H1 (cell line): ENCODE data around the gene LLPH. TPM values are rescaled to one million over a fixed set of nuclear protein-coding genes. Genes with fewer than 3 reads are reported as not detected.

ENCODE experiments used
- CTCF ChIA-PET: fragments of 300-600 bp; sonication (Branson Sonifier 250); formaldehyde crosslinking; loops from one replicate; lab custom pipeline; 2021; ENCODE audit not compliant: partially characterized antibody; lab: Charles Lee
- POLR2A ChIA-PET: fragments of 300-600 bp; sonication (Branson Sonifier 250); formaldehyde crosslinking; loops from one replicate; lab custom pipeline; 2021; ENCODE audit warnings: inconsistent platforms; ENCODE audit not compliant: partially characterized antibody; lab: Charles Lee
- DNase-seq, 2 experiments: peaks; one replicate each; pipeline versions ENCODE4 v3.0.0 to v3.0.0-alpha.2; 2010 to 2022; ENCODE audit warnings: low spot score in 2 of 2, low read depth in 1 of 2, mixed read lengths in 1 of 2
- FAIRE-seq: peaks from 2 replicates; lab custom pipeline; 2011; peaks lifted over from hg19 to GRCh38; lab: Jason Lieb, UNC
- H2AFZ ChIP-seq: 2 replicates; pipeline ENCODE4 v1.8.1; 2012; ENCODE audit warnings: low read length, inconsistent platforms
- H2AK5ac ChIP-seq: 2 replicates; pipeline ENCODE4 v1.6.1; 2013; ENCODE audit warnings: low read depth, low read length
- H2BK120ac ChIP-seq: replicated peaks from 2 replicates; pipeline ENCODE3; 2013; ENCODE audit warnings: low read depth, low read length, inconsistent platforms
- H2BK12ac ChIP-seq: 2 replicates; pipeline ENCODE4 v1.6.1; 2013; ENCODE audit warnings: low read depth, low read length
- H2BK15ac ChIP-seq: 2 replicates; pipeline ENCODE4 v1.6.1; 2013; ENCODE audit warnings: low read length
- H2BK20ac ChIP-seq: 2 replicates; pipeline ENCODE4 v1.6.1; 2013; ENCODE audit warnings: low read length
- H2BK5ac ChIP-seq: 2 replicates; pipeline ENCODE4 v1.6.1; 2013; ENCODE audit warnings: low read depth, low read length
- H3K14ac ChIP-seq: 2 replicates; pipeline ENCODE4 v1.6.1; 2013; ENCODE audit warnings: inconsistent platforms; ENCODE audit not compliant: insufficient read length
- H3K18ac ChIP-seq: 2 replicates; pipeline ENCODE4 v1.6.1; 2013; ENCODE audit warnings: low read length; ENCODE audit errors: extremely low read depth
- H3K23ac ChIP-seq: 2 replicates; pipeline ENCODE4 v1.6.1; 2013; ENCODE audit warnings: inconsistent platforms; ENCODE audit not compliant: insufficient read length
- H3K23me2 ChIP-seq: 2 replicates; pipeline ENCODE4 v1.6.1; 2013; ENCODE audit warnings: low read depth, low read length
- H3K27ac ChIP-seq: 2 replicates; pipeline ENCODE4 v1.6.1; 2011; ENCODE audit warnings: low read depth, low read length, inconsistent platforms
- H3K27me3 ChIP-seq, 4 experiments: replicated peaks in 1 of 4; 1 replicate in 1 of 4; 2 replicates in 3 of 4; pipeline versions ENCODE4 v1.6.1 to v1.8.1; 2011 to 2013; ENCODE audit warnings: low read length in 3 of 4, mild to moderate bottlenecking in 3 of 4, inconsistent platforms in 2 of 4, mixed read lengths in 2 of 4, moderate library complexity in 1 of 4; ENCODE audit not compliant: control insufficient read depth in 3 of 4, insufficient read depth in 3 of 4; ENCODE audit errors: extremely low read depth in 1 of 4
- H3K36me3 ChIP-seq, 4 experiments: 2 replicates each; pipeline versions ENCODE4 v1.6.1 to v1.8.1; 2011 to 2013; ENCODE audit warnings: mild to moderate bottlenecking in 4 of 4, low read length in 3 of 4, moderate library complexity in 2 of 4, control low read depth in 1 of 4, inconsistent platforms in 1 of 4; ENCODE audit not compliant: insufficient read depth in 4 of 4, control insufficient read depth in 2 of 4
- H3K4ac ChIP-seq: replicated peaks from 2 replicates; pipeline ENCODE3; 2013; ENCODE audit warnings: low read length, low read depth, mixed read lengths, inconsistent platforms; ENCODE audit not compliant: insufficient read length
- H3K4me1 ChIP-seq, 4 experiments: replicated peaks in 1 of 4; 1 replicate in 1 of 4; 2 replicates in 3 of 4; pipeline versions ENCODE4 v1.6.1 to v1.8.1; 2011 to 2013; ENCODE audit warnings: low read length in 3 of 4, inconsistent platforms in 2 of 4, mixed read lengths in 1 of 4; ENCODE audit not compliant: insufficient read depth in 4 of 4, control insufficient read depth in 3 of 4
- H3K4me2 ChIP-seq, 2 experiments: 2 replicates each; pipeline versions ENCODE4 v1.6.1 to v1.8.1; 2011 to 2013; ENCODE audit warnings: low read depth in 2 of 2, low read length in 2 of 2, control low read depth in 1 of 2, inconsistent platforms in 1 of 2, mild to moderate bottlenecking in 1 of 2; ENCODE audit not compliant: insufficient read depth in 1 of 2
- H3K4me3 ChIP-seq, 4 experiments: fragments of 200-600, 300-600 bp in 1 of 4; sonication (generic), shearing (Covaris generic), sonication (Bioruptor Twin) in 1 of 4; 2 replicates each; pipeline versions ENCODE4 v1.5.1 to v1.8.1; 2011 to 2016; ENCODE audit warnings: low read length in 4 of 4, low read depth in 3 of 4, control low read depth in 2 of 4, inconsistent platforms in 2 of 4, mild to moderate bottlenecking in 2 of 4, mixed read lengths in 1 of 4, moderate library complexity in 1 of 4; ENCODE audit not compliant: insufficient read depth in 2 of 4; ENCODE audit errors: extremely low read depth in 1 of 4
- H3K56ac ChIP-seq: replicated peaks from 2 replicates; pipeline ENCODE3; 2013; ENCODE audit warnings: low read depth, mild to moderate bottlenecking, mixed read lengths, low read length, inconsistent platforms; ENCODE audit not compliant: insufficient read length
- H3K79me1 ChIP-seq: 2 replicates; pipeline ENCODE4 v1.6.1; 2013; ENCODE audit warnings: low read depth, low read length, control low read depth
- H3K79me2 ChIP-seq, 2 experiments: 2 replicates each; pipeline versions ENCODE4 v1.6.1 to v1.8.1; 2012 to 2013; ENCODE audit warnings: low read length in 2 of 2, mild to moderate bottlenecking in 2 of 2, inconsistent platforms in 1 of 2; ENCODE audit not compliant: insufficient read depth in 2 of 2, control insufficient read depth in 1 of 2
- H3K9ac ChIP-seq, 4 experiments: replicated peaks in 1 of 4; 1 replicate in 1 of 4; 2 replicates in 3 of 4; pipeline versions ENCODE4 v1.6.1 to v1.8.1; 2011 to 2013; ENCODE audit warnings: low read depth in 3 of 4, low read length in 3 of 4, control low read depth in 2 of 4, mild to moderate bottlenecking in 2 of 4, moderate library complexity in 2 of 4, inconsistent platforms in 1 of 4; ENCODE audit errors: extremely low read depth in 1 of 4
- H3K9me3 ChIP-seq, 2 experiments: 2 replicates each; pipeline versions ENCODE4 v1.6.1 to v1.8.1; 2012 to 2013; ENCODE audit warnings: mild to moderate bottlenecking in 2 of 2, moderate library complexity in 2 of 2, control low read depth in 1 of 2, inconsistent platforms in 1 of 2, low read depth in 1 of 2, low read length in 1 of 2, mixed read lengths in 1 of 2; ENCODE audit not compliant: insufficient read depth in 2 of 2
- H4K20me1 ChIP-seq, 2 experiments: replicated peaks in 1 of 2; 2 replicates each; pipeline versions ENCODE3 to v1.8.1; 2011 to 2013; ENCODE audit warnings: inconsistent platforms in 2 of 2, low read length in 2 of 2, mild to moderate bottlenecking in 1 of 2; ENCODE audit not compliant: insufficient read depth in 2 of 2, control insufficient read depth in 1 of 2
- H4K5ac ChIP-seq: 2 replicates; pipeline ENCODE4 v1.6.1; 2013; ENCODE audit warnings: low read length, low read depth, mixed read lengths, inconsistent platforms; ENCODE audit not compliant: insufficient read length
- H4K8ac ChIP-seq: 2 replicates; pipeline ENCODE4 v1.8.0; 2013; ENCODE audit warnings: mild to moderate bottlenecking, moderate library complexity, low read length, inconsistent platforms; ENCODE audit not compliant: insufficient read depth; ENCODE audit errors: extremely low read depth
- H4K91ac ChIP-seq: replicated peaks from 2 replicates; pipeline ENCODE3; 2013; ENCODE audit warnings: low read length, mixed read lengths, inconsistent platforms; ENCODE audit not compliant: insufficient read length
- JUN ChIP-seq: IDR thresholded peaks from 2 replicates; pipeline ENCODE4 v1.6.1; 2011; ENCODE audit warnings: low read depth, mild to moderate bottlenecking, improper control_type of control experiment, low read length
- KDM1A ChIP-seq: fragments of 200-600, 300-600 bp; sonication (generic); IDR thresholded peaks from 2 replicates; pipeline ENCODE4 v1.7.1; 2016; ENCODE audit warnings: mild to moderate bottlenecking, low read length, borderline replicate concordance
- NRF1 ChIP-seq: IDR thresholded peaks from 2 replicates; pipeline ENCODE4 v1.6.1; 2011; ENCODE audit warnings: mild to moderate bottlenecking, low read depth, low read length, improper control_type of control experiment
- SIRT6 ChIP-seq: IDR thresholded peaks from one replicate; pipeline ENCODE4 v1.7.1; 2012; ENCODE audit warnings: low read length, inconsistent platforms
- SP1 ChIP-seq: IDR thresholded peaks from 2 replicates; pipeline ENCODE4 v1.6.1; 2011; ENCODE audit warnings: low read depth, low read length
- ZNF274 ChIP-seq: IDR thresholded peaks from 2 replicates; pipeline ENCODE4 v1.7.0; 2012; ENCODE audit warnings: low read length, borderline replicate concordance; ENCODE audit errors: extremely low read depth
- WGBS, 2 experiments: shearing (Covaris generic) in 1 of 2; methylation state at CpG; one replicate each; pipeline versions ENCODE4 v1.1.6 to v1.1.7; 2013 to 2015; ENCODE audit warnings: low lambda C conversion rate in 2 of 2, mixed read lengths in 2 of 2, inconsistent platforms in 1 of 2, low coverage in 1 of 2, missing lambda C conversion rate in 1 of 2; ENCODE audit not compliant: insufficient replicate concordance in 2 of 2, insufficient coverage in 1 of 2, insufficient read length in 1 of 2; ENCODE audit errors: extremely low coverage in 1 of 2, missing lambda C conversion rate in 1 of 2; 5-methylcytosine and 5-hydroxymethylcytosine counted together
- polyA plus RNA-seq, 7 experiments: library from polyadenylated mRNA; depleted of rRNA in 3 of 7; stranded (reverse) in 5 of 7; unstranded in 2 of 7; fragments of >200 nt in 5 of 7; fragments of 200-250 nt in 2 of 7; gene quantifications; 1 replicate in 5 of 7; 2 replicates in 1 of 7; 4 replicates in 1 of 7; pipeline versions ENCODE4 v1.2.1 to v1.2.3, GENCODE V29; 2011 to 2013; ENCODE audit warnings: missing spikeins in 2 of 7, mixed read lengths in 2 of 7
- total RNA-seq: library from RNA; stranded (reverse); fragmentation: NEBNext Ultra II Directional; extraction: Animal tissue kit (Norgen Biotek cat#: 25700); gene quantifications from 2 replicates; pipeline ENCODE4 v1.2.1, GENCODE V29; 2021
- TF ChIP-seq, protein P1 (sequence below): IDR thresholded peaks from 2 replicates; pipeline ENCODE4 v1.6.1; 2012; ENCODE audit warnings: inconsistent platforms
- TF ChIP-seq, protein P2 (sequence below): IDR thresholded peaks from 2 replicates; pipeline ENCODE4 v1.6.1; 2011; ENCODE audit warnings: low read length, improper control_type of control experiment

LLPH gene
- total and polyA plus RNA-seq, 2 of the 8 experiments (the other 6 are each of a cell fraction or from before 2014, with no cell fraction given) = 2.3 to 31.3 TPM

DNA sequence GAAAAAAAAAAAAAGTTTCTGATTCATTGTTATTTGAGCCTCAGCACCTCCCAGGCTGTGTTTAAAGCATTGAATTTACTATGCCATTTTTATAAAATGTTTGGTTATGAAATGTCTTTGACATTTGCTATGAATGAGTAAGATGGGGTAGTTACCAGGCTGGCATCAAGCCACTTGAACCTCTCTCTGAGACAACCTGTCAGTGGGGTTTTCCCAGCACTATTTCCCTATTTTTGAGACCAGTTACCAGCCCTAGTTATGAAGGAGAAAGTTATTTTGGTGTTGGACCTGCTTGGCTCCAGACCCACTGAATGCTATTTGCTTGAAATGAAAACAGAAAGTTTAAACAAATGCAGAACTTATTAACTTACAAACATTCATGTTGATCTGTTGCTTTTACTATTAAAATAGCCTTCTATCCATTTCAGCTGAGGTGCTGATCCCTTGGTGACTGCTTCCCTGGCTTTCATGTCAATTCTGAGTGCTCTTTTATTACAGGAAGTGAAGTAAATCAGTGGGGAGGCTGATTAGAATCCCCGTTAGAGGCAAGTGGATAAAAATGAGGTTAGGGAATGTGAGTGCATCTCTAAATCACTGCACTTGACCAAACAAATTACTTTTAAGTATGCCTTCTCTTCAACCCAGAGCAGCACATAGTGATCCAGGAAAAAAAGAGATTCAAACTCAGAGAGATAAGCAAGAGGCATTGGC, 37.8 kb downstream of the LLPH start:
- Histone ChIP-seq H2BK15ac (no peak overlapping the region), H3K9ac (no peak overlapping the region), H4K20me1 (no peaks in the 10 kb centered on the region), H2AFZ (no peak overlapping the region), H3K9me3 (no peaks in the 10 kb centered on the region), H3K18ac (no peak overlapping the region), H3K4ac (no peak overlapping the region), H3K14ac (no peak overlapping the region), H3K27ac (no peak overlapping the region), H3K4me1 (no peaks in the 10 kb centered on the region), H2AK5ac (no peak overlapping the region), H3K79me2 (no peaks in the 10 kb centered on the region), H3K79me1 (no peaks in the 10 kb centered on the region), H2BK12ac (no peak overlapping the region), H3K36me3 (no peaks in the 10 kb centered on the region), H4K91ac (no peak overlapping the region), H3K23ac (no peak overlapping the region), H3K4me2 (no peak overlapping the region), H3K23me2 (no peaks in the 10 kb centered on the region), H4K5ac (no peak overlapping the region), H2BK5ac (no peak overlapping the region), H3K56ac (no peak overlapping the region), H2BK20ac (no peak overlapping the region), H3K4me3 (no peak overlapping the region), H4K8ac (no peak overlapping the region), H3K27me3 (no peaks in the 10 kb centered on the region), H2BK120ac (no peak overlapping the region)
- ChIA-PET POLR2A (interaction anchor here (1.2 kb wide), 1 partner anchor 27 kb away, joined by 3 read pairs; no protein-coding TSS in a partner anchor), CTCF (interaction anchor here (1.5 kb wide), 1 partner anchor 786 kb away, joined by 3 read pairs; no protein-coding TSS in a partner anchor)
- FAIRE-seq = no peak
- TF ChIP-seq ZNF274 (no peak), JUN (no peak), SP1 (no peak), SIRT6 (no peak), NRF1 (no peak), KDM1A (no peak)
- TF ChIP-seq, protein P1, sequence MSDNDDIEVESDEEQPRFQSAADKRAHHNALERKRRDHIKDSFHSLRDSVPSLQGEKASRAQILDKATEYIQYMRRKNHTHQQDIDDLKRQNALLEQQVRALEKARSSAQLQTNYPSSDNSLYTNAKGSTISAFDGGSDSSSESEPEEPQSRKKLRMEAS = no peak
- TF ChIP-seq, protein P2, sequence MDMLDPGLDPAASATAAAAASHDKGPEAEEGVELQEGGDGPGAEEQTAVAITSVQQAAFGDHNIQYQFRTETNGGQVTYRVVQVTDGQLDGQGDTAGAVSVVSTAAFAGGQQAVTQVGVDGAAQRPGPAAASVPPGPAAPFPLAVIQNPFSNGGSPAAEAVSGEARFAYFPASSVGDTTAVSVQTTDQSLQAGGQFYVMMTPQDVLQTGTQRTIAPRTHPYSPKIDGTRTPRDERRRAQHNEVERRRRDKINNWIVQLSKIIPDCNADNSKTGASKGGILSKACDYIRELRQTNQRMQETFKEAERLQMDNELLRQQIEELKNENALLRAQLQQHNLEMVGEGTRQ = no peak
- 31% methylated on average over 1 of the region's 1 CpG; no CpG with 5 or more reads in 1 of the 2 experiments for WGBS, 2 experiments
- DNase-seq = no peak
